Left cardiac atrium (tissue), 4 donors: Measurements from ENCODE around the gene EXPH5. TPM values are rescaled to one million over a fixed set of nuclear protein-coding genes. Genes with fewer than 3 reads are reported as not detected.
"Not testable (repeated sequence)": the region's sequence is repeated elsewhere in the genome, so short reads cannot be mapped to it uniquely, and the experiment has no call there.

Source experiments
- ATAC-seq, 2 donors: fragments of 200-7000 bp; cut with Tn5 transposase; one replicate each; pipeline ENCODE4 v1.9.1; 2020; ENCODE audit warnings: mild to moderate bottlenecking in 2 of 2, moderate library complexity in 2 of 2
- DNase-seq: peaks from one replicate; pipeline ENCODE4 v3.0.0-alpha.2; 2020
- intact Hi-C, 2 donors: fragments of 100-400 bp; cut with DNase I; formaldehyde crosslinking; loops; one replicate each; pipeline versions ENCODE4 v1.14.1 to v1.15.1; 2022 to 2023
- long read RNA-seq: library from polyadenylated mRNA; unstranded; transcript quantifications from one replicate; pipeline ENCODE4 v2.0.0, GENCODE V29; 2021
- total RNA-seq, 2 donors: library from RNA; stranded (reverse); fragmentation: NEBNext Ultra II Directional; extraction: Animal tissue kit (Norgen Biotek cat#: 25700); gene quantifications; one replicate each; pipeline ENCODE4 v1.2.1, GENCODE V29; 2021
- donor health status: DM: no; HTN: yes; CAD: no.
- donor health status: DM: no; HTN: yes; CAD: no; lungs with severe emphysema.
- donor health status: DM: yes; HTN: yes; CAD: no.
- donor health status: Dilated cardiomyopathy.

Gene EXPH5, protein sequence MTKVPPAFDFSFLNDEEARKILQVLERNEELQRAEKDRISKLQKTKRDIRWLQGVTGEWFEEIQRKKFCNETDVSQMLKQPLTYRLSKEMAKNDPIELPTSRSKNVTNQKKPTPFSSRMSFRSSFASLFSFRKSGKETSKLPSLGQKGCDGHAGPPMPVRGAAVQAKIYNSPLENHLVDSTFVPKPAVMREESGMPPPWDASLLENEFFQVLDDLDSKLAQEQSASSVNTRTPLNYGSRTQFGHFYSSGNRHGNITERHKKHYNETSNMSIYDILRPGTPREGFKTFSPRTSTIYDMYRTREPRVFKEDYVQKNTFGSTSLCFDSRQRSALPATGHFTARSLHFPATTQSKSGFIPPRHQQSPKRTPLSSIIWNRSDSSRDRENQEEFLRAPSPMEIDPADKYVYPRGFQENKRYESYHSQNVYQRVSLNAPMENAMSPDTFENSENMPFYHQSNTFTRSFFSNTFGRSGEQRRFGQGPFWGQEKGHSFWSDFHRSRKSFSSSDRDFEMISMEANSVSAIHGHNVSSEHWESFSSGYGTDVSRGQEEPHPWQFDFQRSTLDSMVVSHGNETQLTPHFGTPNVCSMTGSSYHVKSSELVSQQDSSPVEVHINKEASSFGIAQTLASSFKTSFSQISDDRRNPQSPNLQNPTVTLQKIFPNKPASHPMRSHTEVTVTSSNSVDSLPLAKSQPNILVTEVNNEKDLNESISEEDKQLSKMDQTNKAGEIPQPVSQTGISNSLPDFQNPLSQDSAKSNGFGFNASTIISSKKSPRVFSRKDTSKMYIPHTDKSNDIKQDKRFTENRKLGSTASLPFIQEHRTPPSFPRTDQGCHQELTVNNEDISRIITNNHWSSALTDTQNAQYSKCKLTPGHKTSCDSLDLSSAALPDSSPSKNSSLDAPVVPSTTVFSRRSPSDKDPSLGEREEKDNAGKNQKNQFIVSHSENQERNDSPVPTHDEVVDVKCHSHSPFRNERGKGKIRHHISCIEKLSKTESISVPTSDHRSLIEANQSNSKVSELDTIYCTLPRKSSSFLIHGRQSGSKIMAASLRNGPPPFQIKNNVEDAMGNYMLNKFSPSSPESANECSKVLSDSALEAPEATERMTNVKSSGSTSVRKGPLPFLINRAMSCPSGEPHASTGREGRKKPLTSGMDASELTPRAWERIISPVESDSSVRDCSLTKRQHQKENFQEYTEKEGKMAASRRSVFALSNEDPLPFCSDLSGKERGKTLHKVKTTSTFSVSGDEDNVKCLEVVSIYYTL (N-terminal part only)
- total RNA-seq, result 1 to 10 TPM; 2.5 to 3.5 TPM
- long read RNA-seq, full-length matches to known transcripts, result 1 of 2 reads
- long read RNA-seq, partial matches to known transcripts, result 0 of 2 reads
- long read RNA-seq, other reads (novel, unspliced or antisense), result 1 of 2 reads

- ATAC-seq, result peak; percentile 96 to 99
Observed at GRCh38 chr11:108593214-108593922, at the start of gene EXPH5. EXPH5 (minus strand) TSS chr11:108593768; CDS start chr11:108593536, 232 bp downstream.

DNA sequence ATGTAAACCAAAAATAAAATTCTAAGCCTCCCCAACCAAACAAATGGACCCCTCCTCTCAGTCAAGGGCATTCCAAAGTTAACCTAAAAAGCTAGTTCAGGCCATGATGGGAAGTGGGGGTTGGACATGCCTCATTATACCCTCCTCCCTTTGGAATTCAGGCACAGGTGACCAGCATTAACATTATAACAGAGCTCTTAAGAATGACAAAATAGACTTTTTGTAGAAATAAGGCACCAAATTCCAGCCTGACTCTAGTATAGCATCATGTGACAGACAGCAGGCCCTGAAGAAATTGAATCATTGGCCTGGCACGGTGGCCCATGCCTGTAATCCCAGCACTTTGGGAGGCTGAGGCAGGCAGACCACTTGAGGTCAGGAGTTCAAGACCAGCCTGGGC, 48.2 kb upstream of the EXPH5 start:
- DNase-seq, intact Hi-C loops, ATAC-seq: not testable (repeated sequence)

More at GRCh38 chr11:108593214-108593922, at the start of gene EXPH5:
- intact Hi-C loops, result no loop called here
- DNase-seq, result peak; percentile 87

- DNase-seq (no peak), ATAC-seq (no peak)
- intact Hi-C loops, result no loop called here
Observed at GRCh38 chr11:108639146-108639545, 45.6 kb upstream of the EXPH5 start.

GRCh38 chr11:108636222-108636621, 42.7 kb upstream of the EXPH5 start:
- ATAC-seq (no peak), DNase-seq (no peak)
- intact Hi-C loops, result no loop called here

GRCh38 chr11:108635106-108635505, 41.5 kb upstream of the EXPH5 start:
- ATAC-seq (no peak), DNase-seq (no peak)
- intact Hi-C loops, result no loop called here

- DNase-seq (no peak), ATAC-seq (no peak)
- intact Hi-C loops, result no loop called here
Observed at GRCh38 chr11:108632041-108632704, 38.6 kb upstream of the EXPH5 start.

GRCh38 chr11:108629274-108629673, 35.7 kb upstream of the EXPH5 start:
- DNase-seq (no peak), ATAC-seq (no peak)
- intact Hi-C loops, result no loop called here

GRCh38 chr11:108628812-108629211, 35.2 kb upstream of the EXPH5 start:
- ATAC-seq, result no peak
- no peak for DNase-seq
- intact Hi-C loops, result no loop called here

DNA sequence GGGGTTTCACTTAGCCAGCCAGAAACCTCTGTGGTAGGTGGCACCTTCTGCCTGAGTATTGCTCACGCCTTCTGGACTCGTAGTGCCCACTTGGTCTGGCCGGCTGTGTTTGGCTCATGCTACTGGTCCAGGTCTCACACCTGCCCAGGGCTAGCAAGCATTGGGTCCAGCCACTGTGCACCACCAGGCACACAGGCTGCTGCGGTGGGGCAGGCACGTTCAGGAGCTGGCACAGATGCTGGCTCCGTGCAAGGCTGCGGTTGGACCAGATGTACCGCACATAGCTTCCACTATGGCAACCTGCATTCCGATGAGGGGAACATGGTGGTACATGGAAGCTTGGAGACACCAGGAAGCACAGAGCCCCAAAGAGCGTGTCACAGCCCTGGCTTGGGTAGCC, 34.8 kb upstream of the EXPH5 start:
- DNase-seq (no peak), ATAC-seq (no peak)
- intact Hi-C loops, result no loop called here

DNA sequence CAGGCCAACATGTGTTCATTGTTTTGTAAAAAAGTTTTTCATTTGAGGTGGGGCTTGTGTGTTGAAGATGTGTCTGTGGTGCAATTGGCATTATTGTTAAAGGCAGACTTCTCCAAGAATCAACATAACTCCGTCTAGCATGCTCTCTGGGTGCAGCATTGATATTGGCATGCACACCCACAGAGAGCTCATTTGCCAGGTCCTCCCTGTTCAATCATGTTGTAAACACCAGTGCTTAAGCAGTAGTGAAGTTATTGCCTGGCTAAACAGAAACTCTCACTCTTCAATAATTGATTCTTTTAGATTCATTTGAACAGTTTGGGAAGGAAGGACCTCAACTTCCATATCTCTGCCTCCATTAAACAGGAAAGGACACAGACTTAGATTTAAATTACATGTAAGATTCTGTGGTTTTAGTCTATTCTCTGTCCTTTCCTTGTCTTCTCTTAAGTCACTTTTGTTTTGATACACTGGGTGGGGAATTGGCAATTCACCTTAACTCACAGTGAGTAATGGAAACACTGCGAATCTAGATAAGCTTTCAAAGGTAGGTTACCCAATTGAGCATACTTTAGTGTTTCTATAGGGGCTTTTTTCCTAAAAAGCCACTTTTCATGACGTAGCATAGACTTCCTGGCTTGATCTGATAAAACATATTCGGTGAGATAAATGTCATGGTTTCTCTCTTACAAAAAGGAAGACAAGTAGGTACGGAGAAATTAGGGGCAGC, 30.8 kb upstream of the EXPH5 start:
- no peak for ATAC-seq
- intact Hi-C loops, result no loop called here
- no peak for DNase-seq

GRCh38 chr11:108622341-108622740, 28.8 kb upstream of the EXPH5 start:
- intact Hi-C loops, result no loop called here
- DNase-seq, result no peak
- no peak for ATAC-seq

DNA sequence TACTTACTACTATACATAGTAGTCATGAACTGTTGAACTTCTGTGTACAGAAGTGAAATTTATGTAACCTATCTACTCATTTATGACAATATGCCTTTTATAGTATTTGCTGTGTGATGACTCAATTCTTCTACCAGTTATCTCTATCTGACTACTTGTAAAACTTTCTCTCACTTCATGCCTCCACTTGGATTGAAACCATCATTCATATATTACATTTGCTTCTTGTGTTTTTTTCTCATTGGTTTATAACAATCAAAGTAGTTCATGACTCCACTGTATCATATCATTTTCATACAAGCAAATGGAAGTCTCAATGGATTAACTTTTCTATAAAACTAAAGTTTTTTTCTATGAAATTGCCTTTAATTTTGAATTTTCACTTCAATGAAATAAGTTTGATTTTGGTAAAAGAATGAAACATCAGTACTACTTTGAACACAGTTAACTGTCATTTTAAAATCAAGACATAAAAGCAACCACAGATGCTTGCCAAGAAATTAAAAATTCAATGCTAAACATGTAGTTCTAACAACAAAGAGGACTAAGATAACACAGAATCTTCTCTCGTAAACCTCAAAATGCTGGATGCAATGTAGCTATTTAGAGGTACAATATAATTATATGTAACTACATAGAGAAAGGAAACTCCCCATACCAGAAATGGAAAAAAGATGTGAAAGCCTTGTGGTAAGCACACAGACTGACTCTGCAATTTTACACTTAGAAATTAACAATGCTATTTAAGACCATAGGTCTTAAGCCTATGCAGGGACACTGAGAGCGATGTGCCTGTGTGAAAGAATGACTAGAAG, 27.6 kb upstream of the EXPH5 start:
- DNase-seq (no peak), ATAC-seq (no peak)
- intact Hi-C loops, result no loop called here

DNA sequence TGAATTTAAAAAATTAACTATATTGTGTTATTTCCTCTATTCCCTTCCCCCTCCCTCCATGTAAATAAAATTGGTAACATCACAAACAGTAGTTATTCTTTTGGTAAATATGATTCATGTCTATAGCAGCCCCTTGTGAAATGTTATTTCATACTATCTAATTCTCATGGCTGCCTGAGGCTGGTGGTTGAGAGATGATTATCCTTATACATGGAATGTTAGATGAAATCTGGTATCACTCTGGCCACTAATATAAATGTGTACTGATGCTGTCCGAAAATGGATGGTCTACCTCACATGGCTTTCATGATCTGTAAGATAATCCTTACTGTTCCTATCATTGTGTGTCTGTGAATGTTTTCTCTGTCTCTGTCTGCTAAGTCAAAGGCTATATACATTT, 25.0 kb upstream of the EXPH5 start:
- intact Hi-C loops, result no loop called here
- DNase-seq, result no peak
- no peak for ATAC-seq

DNA sequence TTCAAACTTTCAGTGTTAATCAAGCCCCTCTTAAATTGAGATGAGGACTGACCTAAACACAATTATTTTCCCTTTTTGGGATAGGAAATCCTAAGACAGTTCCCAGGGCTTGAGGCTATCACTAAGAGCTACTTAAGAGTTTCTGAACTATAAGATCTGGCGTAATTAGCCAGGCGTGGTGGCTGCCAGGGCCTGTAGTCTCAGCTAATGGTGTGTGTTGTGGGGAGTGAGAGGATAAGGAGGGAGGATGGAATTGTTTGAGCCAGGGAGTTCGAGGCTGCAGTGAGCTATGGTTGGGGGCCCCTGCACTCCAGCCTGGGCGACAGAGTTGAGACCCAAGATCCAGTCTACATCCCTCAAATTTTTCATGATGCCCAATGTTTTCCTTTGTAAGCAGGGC, 23.5 kb upstream of the EXPH5 start:
- DNase-seq (no peak), ATAC-seq (no peak)
- intact Hi-C loops, result no loop called here

- no peak for DNase-seq
- no peak for ATAC-seq
- intact Hi-C loops, result no loop called here
Observed at GRCh38 chr11:108616549-108616948, 23.0 kb upstream of the EXPH5 start.

GRCh38 chr11:108614086-108614485, 20.5 kb upstream of the EXPH5 start:
- ATAC-seq, result no peak
- intact Hi-C loops, result no loop called here
- DNase-seq, result no peak

DNA sequence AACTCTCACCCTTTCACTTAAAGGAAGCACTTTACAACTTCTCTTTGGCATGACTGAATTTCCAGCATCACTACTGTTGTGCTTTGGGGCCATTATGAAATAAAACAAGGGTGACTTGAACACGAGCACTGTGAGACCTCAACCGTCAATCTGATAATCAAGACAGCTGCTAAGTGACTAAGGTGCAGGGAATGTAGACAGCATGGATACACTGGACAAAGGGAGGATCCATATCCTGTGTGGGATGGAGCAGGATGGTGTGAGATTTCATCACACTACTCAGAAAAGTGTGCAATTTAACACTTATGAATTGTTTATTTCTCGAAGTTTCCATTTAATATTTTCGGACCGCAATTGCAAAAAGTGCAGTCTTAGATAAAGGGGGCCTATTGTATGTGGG, 16.1 kb upstream of the EXPH5 start:
- ATAC-seq, result no peak
- DNase-seq, result no peak
- intact Hi-C loops, result no loop called here
